ENCODE results near the gene CRIP1. TPM values are rescaled to one million over a fixed set of nuclear protein-coding genes. Genes with fewer than 3 reads are reported as not detected.

The CRIP1 gene, protein sequence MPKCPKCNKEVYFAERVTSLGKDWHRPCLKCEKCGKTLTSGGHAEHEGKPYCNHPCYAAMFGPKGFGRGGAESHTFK
- total RNA-seq: 10 to 100 TPM; 26.4 to 77.8 (median 33.5) TPM

DNA sequence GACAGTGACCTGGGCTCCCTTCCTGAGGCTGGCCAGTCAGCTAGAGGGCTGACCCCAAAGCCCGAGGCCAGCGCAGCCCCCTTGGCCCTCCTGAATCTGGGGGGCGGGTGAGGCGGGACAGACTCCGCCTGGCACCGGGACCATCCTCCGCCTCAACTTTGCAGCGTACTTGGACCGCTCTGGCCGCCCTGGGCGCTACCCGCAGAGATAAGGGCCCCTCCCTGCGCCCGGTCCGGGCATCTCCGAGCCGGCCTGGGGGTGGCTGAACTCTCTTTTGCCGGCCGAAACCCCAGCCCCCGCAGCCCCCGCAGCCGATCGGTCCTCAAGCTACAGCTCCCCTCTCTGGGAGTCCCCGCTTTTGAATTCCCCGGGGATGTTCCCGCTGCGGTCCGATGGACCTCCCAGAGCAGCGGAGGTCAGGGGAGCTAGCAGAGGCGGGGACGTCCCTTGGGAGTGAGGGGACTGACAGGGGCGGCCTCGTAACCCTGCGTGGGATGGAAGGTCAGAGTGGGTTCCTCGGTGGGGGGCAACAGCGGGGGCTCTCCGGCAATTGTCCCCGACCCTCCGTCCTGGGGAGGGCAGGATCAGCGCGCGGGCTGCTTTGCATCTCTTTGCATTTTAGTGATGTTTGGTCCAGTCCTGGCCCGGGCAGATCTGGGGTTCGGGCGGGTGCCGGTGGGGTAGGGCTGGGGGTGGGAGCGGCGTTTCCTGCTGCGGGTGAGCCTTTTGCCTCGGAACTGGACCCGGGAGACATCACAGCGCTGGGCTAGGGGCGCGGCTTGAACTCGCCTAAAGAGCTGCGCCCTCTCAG lies at the start of gene CRIP1:
CRIP1 (plus strand) TSS at position 724 of the 811 bp plus-strand sequence. CDS start 374 bp downstream, outside the sequence.
- 9 to 17% methylated on average over 35 to 43 of the region's 56 CpGs for WGBS, 2 donors
- H3K4me3 ChIP-seq: peak within 1 kb of the TSS; percentile 10 to 88 (median 56)
- TF ChIP-seq, protein P1, sequence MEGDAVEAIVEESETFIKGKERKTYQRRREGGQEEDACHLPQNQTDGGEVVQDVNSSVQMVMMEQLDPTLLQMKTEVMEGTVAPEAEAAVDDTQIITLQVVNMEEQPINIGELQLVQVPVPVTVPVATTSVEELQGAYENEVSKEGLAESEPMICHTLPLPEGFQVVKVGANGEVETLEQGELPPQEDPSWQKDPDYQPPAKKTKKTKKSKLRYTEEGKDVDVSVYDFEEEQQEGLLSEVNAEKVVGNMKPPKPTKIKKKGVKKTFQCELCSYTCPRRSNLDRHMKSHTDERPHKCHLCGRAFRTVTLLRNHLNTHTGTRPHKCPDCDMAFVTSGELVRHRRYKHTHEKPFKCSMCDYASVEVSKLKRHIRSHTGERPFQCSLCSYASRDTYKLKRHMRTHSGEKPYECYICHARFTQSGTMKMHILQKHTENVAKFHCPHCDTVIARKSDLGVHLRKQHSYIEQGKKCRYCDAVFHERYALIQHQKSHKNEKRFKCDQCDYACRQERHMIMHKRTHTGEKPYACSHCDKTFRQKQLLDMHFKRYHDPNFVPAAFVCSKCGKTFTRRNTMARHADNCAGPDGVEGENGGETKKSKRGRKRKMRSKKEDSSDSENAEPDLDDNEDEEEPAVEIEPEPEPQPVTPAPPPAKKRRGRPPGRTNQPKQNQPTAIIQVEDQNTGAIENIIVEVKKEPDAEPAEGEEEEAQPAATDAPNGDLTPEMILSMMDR (IDR thresholded peaks at IDR 0.05): no peak
- TF ChIP-seq POLR2A (IDR thresholded peaks at IDR 0.05) (no peak), EP300 (IDR thresholded peaks at IDR 0.05) (no peak)
- H3K27me3 ChIP-seq: peaks cover 0 to 15% of the 10 kb centered on the region in 2 donors
- H3K36me3 ChIP-seq: no peaks in the 10 kb centered on the region
- peaks cover 0 to 91% (median 74%) of the 10 kb centered on the region in 4 donors for H3K4me1 ChIP-seq
- peak within 1 kb of the TSS; percentile 66 to 99 (median 96) for H3K27ac ChIP-seq
- no peak for DNase-seq (ENCODE audit: low spot score in 2 of 2)
- no peaks in the 10 kb centered on the region for H3K9me3 ChIP-seq

DNA sequence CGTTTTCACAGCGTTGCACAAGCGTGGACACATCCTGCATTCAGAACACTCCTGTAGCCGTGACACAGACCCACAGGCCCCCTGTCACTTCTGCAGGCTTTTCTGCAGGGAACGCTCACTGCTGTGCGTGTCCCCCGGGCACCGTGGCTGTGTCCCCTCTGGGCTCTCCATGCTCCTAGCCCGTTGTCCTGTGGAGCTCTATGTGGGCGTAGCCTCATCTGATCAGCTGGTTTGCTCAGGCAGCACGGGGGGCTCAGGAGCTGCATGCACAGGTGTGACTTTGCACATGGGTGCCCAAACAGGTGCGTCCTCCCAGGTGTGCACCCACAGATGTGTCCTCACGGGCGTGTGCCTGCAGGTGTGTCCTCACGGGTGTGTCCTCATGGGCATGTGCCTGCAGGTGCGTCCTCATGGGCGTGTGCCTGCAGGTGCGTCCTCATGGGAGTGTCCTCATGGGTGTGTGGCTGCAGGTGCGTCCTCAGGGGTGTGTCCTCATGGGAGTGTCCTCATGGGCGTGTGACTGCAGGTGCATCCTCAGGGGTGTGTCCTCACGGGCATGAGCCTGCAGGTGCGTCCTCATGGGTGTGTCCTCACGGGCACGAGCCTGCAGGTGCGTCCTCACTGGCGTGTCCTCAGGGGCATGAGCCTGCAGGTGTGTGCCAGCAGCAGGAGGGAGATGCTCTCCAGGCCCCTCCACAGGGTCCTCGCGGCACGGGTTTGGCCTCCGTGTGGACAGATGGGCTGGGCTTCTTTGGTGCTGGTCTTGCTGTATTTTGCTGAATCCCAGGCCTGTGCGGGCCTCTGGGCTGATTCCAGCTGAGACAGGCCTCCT lies 49.6 kb upstream of the CRIP1 start:
- Histone ChIP-seq H3K4me3 (no peak overlapping the region), H3K36me3 (peaks cover 0 to 38% (median 0%) of the 10 kb centered on the region in 3 donors), H3K27ac (no peak overlapping the region), H3K4me1 (peaks cover 0 to 25% (median 0%) of the 10 kb centered on the region in 4 donors), H3K9me3 (no peaks in the 10 kb centered on the region), H3K27me3 (no peaks in the 10 kb centered on the region)
- TF ChIP-seq POLR2A (IDR thresholded peaks at IDR 0.05) (no peak), EP300 (IDR thresholded peaks at IDR 0.05) (no peak)
- TF ChIP-seq, protein P1 (IDR thresholded peaks at IDR 0.05): no peak
- 86 to 91% methylated on average over 14 to 23 of the region's 31 CpGs for WGBS, 2 donors
- DNase-seq (ENCODE audit: low spot score in 2 of 2): no peak

DNA sequence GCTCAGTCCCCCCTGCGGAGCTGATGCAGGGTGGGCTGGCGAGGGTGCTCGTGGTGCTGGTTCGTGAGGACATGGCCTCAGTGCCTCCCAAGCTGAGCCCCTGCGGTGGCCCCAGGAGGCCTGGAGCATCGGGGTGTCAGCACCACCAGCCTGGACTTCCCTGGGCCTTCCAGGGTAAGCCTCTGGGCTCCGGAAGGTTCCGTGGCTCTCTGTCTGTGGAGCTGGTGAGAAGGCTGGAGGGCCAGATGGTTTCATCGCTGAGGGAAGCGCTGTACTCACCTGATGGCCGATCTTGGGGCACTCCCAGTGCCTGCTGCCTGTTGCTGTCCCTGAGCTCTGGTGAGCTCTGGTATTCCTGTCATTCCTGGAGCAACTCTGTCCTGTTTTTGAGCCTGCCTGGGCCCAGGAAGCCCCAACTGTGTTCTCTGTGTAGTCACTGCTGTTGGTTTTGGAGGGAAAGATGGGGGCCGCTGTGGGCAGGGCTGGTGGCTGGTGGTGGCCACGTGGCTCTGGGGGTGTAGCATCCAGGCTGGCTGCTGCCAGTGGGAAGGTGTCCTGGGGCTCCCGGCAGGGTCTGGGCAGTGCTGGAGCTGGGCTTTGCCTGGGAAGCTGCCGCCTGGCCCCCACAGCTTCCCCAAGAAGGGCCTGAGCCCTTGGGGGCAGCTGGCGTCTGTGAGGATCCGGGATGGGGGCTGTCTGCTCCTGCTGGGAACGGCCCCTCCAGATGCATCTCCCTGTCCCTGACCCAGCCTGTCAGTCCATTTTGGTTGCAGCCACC lies 48.8 kb upstream of the CRIP1 start:
- H3K9me3 ChIP-seq: no peaks in the 10 kb centered on the region
- H3K4me1 ChIP-seq: peaks cover 0 to 25% (median 0%) of the 10 kb centered on the region in 4 donors
- WGBS, 2 donors: 83 to 93% methylated on average over 7 to 18 of the region's 18 CpGs
- TF ChIP-seq, protein P1 (IDR thresholded peaks at IDR 0.05): no peak
- TF ChIP-seq POLR2A (IDR thresholded peaks at IDR 0.05) (no peak), EP300 (IDR thresholded peaks at IDR 0.05) (no peak)
- H3K27ac ChIP-seq: no peak overlapping the region
- H3K4me3 ChIP-seq: no peak overlapping the region
- no peaks in the 10 kb centered on the region for H3K27me3 ChIP-seq
- peaks cover 0 to 46% (median 0%) of the 10 kb centered on the region in 3 donors for H3K36me3 ChIP-seq
- DNase-seq (ENCODE audit: low spot score in 2 of 2): no peak

DNA sequence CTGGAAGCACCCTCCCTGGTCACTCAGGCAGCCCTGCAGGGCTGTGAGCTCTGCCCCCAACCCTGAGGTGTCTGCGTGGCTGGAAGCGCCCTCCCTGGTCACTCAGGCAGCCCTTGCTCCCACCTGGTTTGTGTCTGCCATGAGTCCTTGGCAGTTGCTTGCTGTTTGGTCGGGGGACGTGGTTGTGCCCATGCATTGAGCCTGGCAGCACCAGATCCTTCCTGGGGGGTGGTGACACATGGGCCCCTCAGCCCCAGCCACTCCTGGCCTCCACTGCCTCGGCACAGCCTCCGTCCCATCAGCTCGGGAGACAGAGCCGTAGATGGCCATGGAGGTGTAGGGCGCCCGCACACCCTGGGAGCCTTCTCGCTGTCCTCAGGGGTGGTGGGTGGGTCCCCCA lies 47.5 kb upstream of the CRIP1 start:
- 81 to 94% methylated on average over 5 to 10 of the region's 11 CpGs for WGBS, 2 donors
- DNase-seq (ENCODE audit: low spot score in 2 of 2): no peak

More for the DNA sequence above, 47.5 kb upstream of the CRIP1 start:
- H3K9me3 ChIP-seq: no peaks in the 10 kb centered on the region
- TF ChIP-seq EP300 (IDR thresholded peaks at IDR 0.05): no peak
- TF ChIP-seq POLR2A (IDR thresholded peaks at IDR 0.05): no peak
- H3K4me1 ChIP-seq: peaks cover 0 to 25% (median 0%) of the 10 kb centered on the region in 4 donors
- no peak overlapping the region for H3K4me3 ChIP-seq
- H3K27me3 ChIP-seq: no peaks in the 10 kb centered on the region
- H3K36me3 ChIP-seq: peaks cover 0 to 52% (median 0%) of the 10 kb centered on the region in 3 donors
- H3K27ac ChIP-seq: no peak overlapping the region

Measured in tibial nerve (tissue), 4 donors.